Effector memory CD8-positive, alpha-beta T cell (primary cell): ENCODE data around the gene PCDHA12.
"Not testable (repeated sequence)": the region's sequence is repeated elsewhere in the genome, so short reads cannot be mapped to it uniquely, and the experiment has no call there.

ENCODE experiments used
- ATAC-seq: fragments of 150-1000 bp; cut with Tn5 transposase; replicated peaks from 2 replicates; pipeline ENCODE4 v1.10.0; 2021; ENCODE audit warnings: mild to moderate bottlenecking, moderate library complexity
- DNase-seq, 3 experiments: peaks; one replicate each; pipeline ENCODE4 v3.0.0; 2021
- H3K27ac Mint-ChIP-seq, 2 donors: one replicate each; pipeline ENCODE4 v1.8.0; 2022; ENCODE audit warnings: mild to moderate bottlenecking in 2 of 2, mixed read lengths in 2 of 2, moderate library complexity in 2 of 2
- H3K27me3 Mint-ChIP-seq, 2 donors: one replicate each; pipeline ENCODE4 v1.8.0; 2022; ENCODE audit warnings: mixed read lengths in 2 of 2
- H3K36me3 Mint-ChIP-seq: one replicate; pipeline ENCODE4 v1.8.0; 2022; ENCODE audit warnings: mild to moderate bottlenecking, moderate library complexity, mixed read lengths; ENCODE audit not compliant: insufficient read depth
- H3K4me1 Mint-ChIP-seq, 2 donors: one replicate each; pipeline ENCODE4 v1.8.0; 2022; ENCODE audit warnings: low read depth in 2 of 2, mixed read lengths in 2 of 2
- H3K4me3 Mint-ChIP-seq, 2 donors: one replicate each; pipeline ENCODE4 v1.8.0; 2022; ENCODE audit warnings: mild to moderate bottlenecking in 2 of 2, mixed read lengths in 2 of 2, moderate library complexity in 2 of 2
- H3K9me3 Mint-ChIP-seq, 2 donors: one replicate each; pipeline ENCODE4 v1.8.0; 2022; ENCODE audit warnings: mixed read lengths in 2 of 2

The PCDHA12 gene

GRCh38 chr5:140848139-140849102 lies 26.7 kb upstream of the PCDHA12 start, which contains the start of gene PCDHA9:
PCDHA9 (plus strand) TSS chr5:140848382; CDS start chr5:140848496, 114 bp downstream.
- H3K4me1 Mint-ChIP-seq, H3K4me3 Mint-ChIP-seq, H3K36me3 Mint-ChIP-seq, H3K9me3 Mint-ChIP-seq, H3K27ac Mint-ChIP-seq, ATAC-seq, DNase-seq: not testable (repeated sequence)
- H3K27me3 Mint-ChIP-seq = peaks cover 14 to 37% of the 10 kb centered on the region in 2 donors

GRCh38 chr5:140849831-140850634 lies 25.1 kb upstream of the PCDHA12 start:
- not testable (repeated sequence) for DNase-seq, H3K4me1 Mint-ChIP-seq, H3K36me3 Mint-ChIP-seq, H3K27ac Mint-ChIP-seq, H3K4me3 Mint-ChIP-seq, ATAC-seq, H3K9me3 Mint-ChIP-seq
- peaks cover 14 to 39% of the 10 kb centered on the region in 2 donors for H3K27me3 Mint-ChIP-seq

- no peak for ATAC-seq
- H3K36me3 Mint-ChIP-seq = no peaks in the 10 kb centered on the region
- no peaks in the 10 kb centered on the region for H3K4me1 Mint-ChIP-seq
- H3K4me3 Mint-ChIP-seq = no peak within 1 kb of the TSS
- no peak within 1 kb of the TSS for H3K27ac Mint-ChIP-seq
- no peak for DNase-seq
- peaks cover 6 to 7% of the 10 kb centered on the region in 2 donors for H3K9me3 Mint-ChIP-seq
- H3K27me3 Mint-ChIP-seq = peaks cover 5 to 14% of the 10 kb centered on the region in 2 donors
Observed at GRCh38 chr5:140855772-140856674, 19.1 kb upstream of the PCDHA12 start, which contains the start of gene PCDHA10. PCDHA10 (plus strand) TSS chr5:140855897; CDS start chr5:140856049, 152 bp downstream.

- H3K9me3 Mint-ChIP-seq = peaks cover 6 to 7% of the 10 kb centered on the region in 2 donors
- H3K4me1 Mint-ChIP-seq = no peaks in the 10 kb centered on the region
- H3K27ac Mint-ChIP-seq = no peak overlapping the region
- DNase-seq = no peak
- no peaks in the 10 kb centered on the region for H3K36me3 Mint-ChIP-seq
- H3K27me3 Mint-ChIP-seq = peaks cover 5 to 19% of the 10 kb centered on the region in 2 donors
- no peak overlapping the region for H3K4me3 Mint-ChIP-seq
- ATAC-seq = no peak
Observed at GRCh38 chr5:140857177-140857986, 17.7 kb upstream of the PCDHA12 start.

GRCh38 chr5:140857987-140858240 lies 17.2 kb upstream of the PCDHA12 start:
- no peak overlapping the region for H3K27ac Mint-ChIP-seq
- DNase-seq = no peak
- no peaks in the 10 kb centered on the region for H3K36me3 Mint-ChIP-seq
- H3K27me3 Mint-ChIP-seq = peaks cover 5 to 17% of the 10 kb centered on the region in 2 donors
- H3K4me3 Mint-ChIP-seq = no peak overlapping the region
- ATAC-seq = no peak
- peaks cover 6 to 7% of the 10 kb centered on the region in 2 donors for H3K9me3 Mint-ChIP-seq
- no peaks in the 10 kb centered on the region for H3K4me1 Mint-ChIP-seq

GRCh38 chr5:140862441-140863295 lies 12.4 kb upstream of the PCDHA12 start:
- H3K4me3 Mint-ChIP-seq = no peak overlapping the region
- no peaks in the 10 kb centered on the region for H3K4me1 Mint-ChIP-seq
- H3K27ac Mint-ChIP-seq = no peak overlapping the region
- H3K9me3 Mint-ChIP-seq = no peaks in the 10 kb centered on the region
- H3K27me3 Mint-ChIP-seq = peaks cover 9 to 10% of the 10 kb centered on the region in 2 donors
- DNase-seq = no peak
- ATAC-seq = no peak
- H3K36me3 Mint-ChIP-seq = no peaks in the 10 kb centered on the region

- H3K9me3 Mint-ChIP-seq = peaks cover 0 to 2% of the 10 kb centered on the region in 2 donors
- DNase-seq = no peak
- no peaks in the 10 kb centered on the region for H3K36me3 Mint-ChIP-seq
- H3K4me1 Mint-ChIP-seq = no peaks in the 10 kb centered on the region
- no peak within 1 kb of the TSS for H3K27ac Mint-ChIP-seq
- H3K27me3 Mint-ChIP-seq = peaks cover 2 to 9% of the 10 kb centered on the region in 2 donors
- no peak for ATAC-seq
- no peak within 1 kb of the TSS for H3K4me3 Mint-ChIP-seq
Observed at GRCh38 chr5:140868721-140869554, 6.2 kb upstream of the PCDHA12 start, which contains the start of gene PCDHA11. PCDHA11 (plus strand) TSS chr5:140868957; CDS start chr5:140869104, 147 bp downstream.

- Mint-ChIP-seq H3K36me3 (no peaks in the 10 kb centered on the region), H3K9me3 (peaks cover 0 to 2% of the 10 kb centered on the region in 2 donors), H3K27ac (no peak overlapping the region), H3K4me3 (no peak overlapping the region), H3K27me3 (peaks cover 6 to 8% of the 10 kb centered on the region in 2 donors), H3K4me1 (no peaks in the 10 kb centered on the region)
- no peak for ATAC-seq
- DNase-seq = no peak
Observed at GRCh38 chr5:140869555-140869886, 5.6 kb upstream of the PCDHA12 start.

GRCh38 chr5:140870221-140871201 lies 4.6 kb upstream of the PCDHA12 start:
- no peaks in the 10 kb centered on the region for H3K4me1 Mint-ChIP-seq
- no peak for DNase-seq
- H3K9me3 Mint-ChIP-seq = peaks cover 0 to 2% of the 10 kb centered on the region in 2 donors
- no peak overlapping the region for H3K4me3 Mint-ChIP-seq
- no peak overlapping the region for H3K27ac Mint-ChIP-seq
- no peaks in the 10 kb centered on the region for H3K36me3 Mint-ChIP-seq
- peaks cover 4 to 9% of the 10 kb centered on the region in 2 donors for H3K27me3 Mint-ChIP-seq
- no peak for ATAC-seq

GRCh38 chr5:140876541-140877261 lies 1.6 kb downstream of the PCDHA12 start:
- H3K4me1 Mint-ChIP-seq, H3K36me3 Mint-ChIP-seq, H3K9me3 Mint-ChIP-seq, ATAC-seq, H3K4me3 Mint-ChIP-seq, DNase-seq, H3K27ac Mint-ChIP-seq: not testable (repeated sequence)
- peaks cover 16 to 20% of the 10 kb centered on the region in 2 donors for H3K27me3 Mint-ChIP-seq
